Stimulated activated CD4-positive, alpha-beta T cell treated with anti-CD3 and anti-CD28 coated beads, Interleukin-15, amount 100 ng/mL, for 48 hours (primary cell): ENCODE measurements around the gene GPR6.

Experiments used
- DNase-seq, 2 donors: peaks; one replicate each; pipeline ENCODE4 v3.0.0-alpha.2; 2020; ENCODE audit warnings: low read depth in 2 of 2

GPR6 gene

GRCh38 chr6:109978174-109979032 is at the start of gene GPR6:
GPR6 (plus strand) TSS chr6:109978311; CDS start chr6:109979113, 802 bp downstream.
- DNase-seq = peak; percentile 5 to 19

GRCh38 chr6:109934293-109934692 is 43.8 kb upstream of the GPR6 start:
- no peak for DNase-seq

- DNase-seq = no peak
These were observed 38.5 kb upstream of the GPR6 start for GRCh38 chr6:109939654-109940053.

- no peak for DNase-seq
These were observed 33.7 kb upstream of the GPR6 start for GRCh38 chr6:109944448-109944847.

- no peak for DNase-seq
These were observed 33.0 kb upstream of the GPR6 start for GRCh38 chr6:109945091-109945490.

- DNase-seq = no peak
These were observed 31.1 kb upstream of the GPR6 start for GRCh38 chr6:109946979-109947378.

- DNase-seq = no peak
These were observed 28.6 kb upstream of the GPR6 start for GRCh38 chr6:109949281-109950065.

- DNase-seq = no peak
These were observed 22.6 kb upstream of the GPR6 start for GRCh38 chr6:109955491-109955890.

GRCh38 chr6:109958626-109959025 is 19.5 kb upstream of the GPR6 start:
- no peak for DNase-seq

- DNase-seq = no peak
These were observed 16.5 kb upstream of the GPR6 start for GRCh38 chr6:109961611-109962041.

GRCh38 chr6:109962271-109962670 is 15.8 kb upstream of the GPR6 start:
- no peak for DNase-seq

- no peak for DNase-seq
These were observed 14.4 kb upstream of the GPR6 start for GRCh38 chr6:109963598-109964170.

GRCh38 chr6:109964949-109965348 is 13.2 kb upstream of the GPR6 start:
- DNase-seq = no peak

- DNase-seq = no peak
These were observed 11.8 kb upstream of the GPR6 start for GRCh38 chr6:109966299-109966698.

- no peak for DNase-seq
These were observed 329 bp upstream of the GPR6 start for GRCh38 chr6:109977791-109978173.

- no peak for DNase-seq
These were observed 1.2 kb downstream of the GPR6 start for GRCh38 chr6:109979033-109979921.

- DNase-seq = no peak
These were observed 6.3 kb downstream of the GPR6 start for GRCh38 chr6:109984410-109984809.

GRCh38 chr6:109987196-109987595 is 9.1 kb downstream of the GPR6 start:
- no peak for DNase-seq

- DNase-seq = no peak
These were observed 13.3 kb downstream of the GPR6 start for GRCh38 chr6:109991201-109992101.

GRCh38 chr6:109998159-109998785 is 20.2 kb downstream of the GPR6 start:
- DNase-seq = no peak
